ENCODE data around the gene PLOD2.
"Not testable (repeated sequence)": the region's sequence is repeated elsewhere in the genome, so short reads cannot be mapped to it uniquely, and the experiment has no call there.

PLOD2 gene

GRCh38 chr3:146142757-146143156, 18.2 kb downstream of the PLOD2 start:
- DNase-seq (ENCODE audit: extremely low read depth in 1 of 2, low read depth in 1 of 2): no peak

- no peak for DNase-seq (ENCODE audit: extremely low read depth in 1 of 2, low read depth in 1 of 2)
Observed at GRCh38 chr3:146139586-146140110, 21.3 kb downstream of the PLOD2 start.

- no peak for DNase-seq (ENCODE audit: extremely low read depth in 1 of 2, low read depth in 1 of 2)
Observed at GRCh38 chr3:146138902-146139301, 22.1 kb downstream of the PLOD2 start.

GRCh38 chr3:146136647-146137046, 24.3 kb downstream of the PLOD2 start:
- DNase-seq (ENCODE audit: extremely low read depth in 1 of 2, low read depth in 1 of 2): no peak

- DNase-seq (ENCODE audit: extremely low read depth in 1 of 2, low read depth in 1 of 2): no peak
Observed at GRCh38 chr3:146134348-146135117, 26.5 kb downstream of the PLOD2 start.

- DNase-seq (ENCODE audit: extremely low read depth in 1 of 2, low read depth in 1 of 2): no peak
Observed at GRCh38 chr3:146133441-146133840, 27.5 kb downstream of the PLOD2 start.

GRCh38 chr3:146131616-146132410, 29.2 kb downstream of the PLOD2 start:
- DNase-seq (ENCODE audit: extremely low read depth in 1 of 2, low read depth in 1 of 2): no peak

- no peak for DNase-seq (ENCODE audit: extremely low read depth in 1 of 2, low read depth in 1 of 2)
Observed at GRCh38 chr3:146130881-146131371, 30.1 kb downstream of the PLOD2 start.

GRCh38 chr3:146129750-146130149, 31.2 kb downstream of the PLOD2 start:
- no peak for DNase-seq (ENCODE audit: extremely low read depth in 1 of 2, low read depth in 1 of 2)

- DNase-seq (ENCODE audit: extremely low read depth in 1 of 2, low read depth in 1 of 2): no peak
Observed at GRCh38 chr3:146128939-146129338, 32.0 kb downstream of the PLOD2 start.

- no peak for DNase-seq (ENCODE audit: extremely low read depth in 1 of 2, low read depth in 1 of 2)
Observed at GRCh38 chr3:146128179-146128578, 32.8 kb downstream of the PLOD2 start.

- DNase-seq (ENCODE audit: extremely low read depth in 1 of 2, low read depth in 1 of 2): no peak
Observed at GRCh38 chr3:146125951-146126350, 35.0 kb downstream of the PLOD2 start.

GRCh38 chr3:146124126-146124801, 36.7 kb downstream of the PLOD2 start:
- DNase-seq (ENCODE audit: extremely low read depth in 1 of 2, low read depth in 1 of 2): no peak

- no peak for DNase-seq (ENCODE audit: extremely low read depth in 1 of 2, low read depth in 1 of 2)
Observed at GRCh38 chr3:146117406-146118285, 43.3 kb downstream of the PLOD2 start.

GRCh38 chr3:146115619-146116018, 45.4 kb downstream of the PLOD2 start:
- no peak for DNase-seq (ENCODE audit: extremely low read depth in 1 of 2, low read depth in 1 of 2)

GRCh38 chr3:146113804-146114203, 47.2 kb downstream of the PLOD2 start:
- DNase-seq (ENCODE audit: extremely low read depth in 1 of 2, low read depth in 1 of 2): not testable (repeated sequence)

GRCh38 chr3:146111337-146111736, 49.6 kb downstream of the PLOD2 start:
- DNase-seq (ENCODE audit: extremely low read depth in 1 of 2, low read depth in 1 of 2): no peak

- DNase-seq (ENCODE audit: extremely low read depth in 1 of 2, low read depth in 1 of 2): no peak
Observed at GRCh38 chr3:146110161-146110560, 50.8 kb downstream of the PLOD2 start.

GRCh38 chr3:146106986-146107385, 54.0 kb downstream of the PLOD2 start:
- no peak for DNase-seq (ENCODE audit: extremely low read depth in 1 of 2, low read depth in 1 of 2)

GRCh38 chr3:146104068-146104467, 56.9 kb downstream of the PLOD2 start:
- no peak for DNase-seq (ENCODE audit: extremely low read depth in 1 of 2, low read depth in 1 of 2)
